GM18858 (cell line): ENCODE data around the gene UCHL5.

ENCODE experiments used
- ATAC-seq: cut with Tn5 transposase; IDR thresholded peaks from one replicate; pipeline ENCODE4 v1.9.1; 2021; ENCODE audit not compliant: unreplicated experiment

Gene UCHL5

GRCh38 chr1:192968323-192968722 lies 90.8 kb downstream of the UCHL5 start:
- ATAC-seq, result no peak

DNA sequence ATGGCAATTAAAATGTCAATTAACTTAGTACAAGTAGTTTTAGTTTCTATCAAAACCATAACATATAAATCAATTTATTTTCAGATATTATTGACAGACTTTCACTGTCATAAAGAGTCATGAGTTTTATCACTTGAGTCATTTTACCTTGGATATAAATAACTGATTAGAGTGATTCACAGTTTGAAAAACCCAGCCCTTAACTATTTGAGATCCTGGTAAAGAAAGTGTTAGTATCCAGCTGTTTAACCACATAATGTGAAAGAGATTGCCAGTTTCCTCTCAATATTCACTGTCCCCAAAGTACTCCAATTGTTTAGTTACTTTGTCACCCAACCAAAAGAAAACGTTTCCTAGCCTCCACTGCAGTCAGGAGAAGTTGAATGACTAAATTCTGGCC lies 91.3 kb downstream of the UCHL5 start:
- ATAC-seq, result no peak

GRCh38 chr1:192967211-192967877 lies 91.8 kb downstream of the UCHL5 start:
- no peak for ATAC-seq

DNA sequence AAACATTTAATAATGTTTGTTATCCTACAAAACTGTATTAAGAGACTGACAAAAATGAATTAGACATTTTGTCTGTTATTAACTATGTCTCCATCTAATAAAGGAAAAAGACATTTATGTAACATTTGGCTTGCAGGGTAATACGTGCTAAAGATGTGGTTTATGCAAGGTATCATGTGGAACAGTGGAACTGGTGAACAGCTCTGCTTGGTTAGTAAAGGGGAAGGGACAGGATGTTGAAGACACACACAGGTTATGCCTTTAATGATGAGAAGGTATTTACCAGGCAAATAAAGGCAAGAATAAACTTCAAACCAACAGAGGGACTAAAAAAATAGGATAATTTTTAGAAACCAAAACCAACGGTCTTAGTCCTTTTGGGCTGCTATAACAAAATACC lies 93.1 kb downstream of the UCHL5 start:
- no peak for ATAC-seq

GRCh38 chr1:192962901-192963300 lies 96.3 kb downstream of the UCHL5 start:
- no peak for ATAC-seq
